Esophagus squamous epithelium (tissue), 5 donors: Measurements from ENCODE around the gene PTCSC3. TPM values are rescaled to one million over a fixed set of nuclear protein-coding genes. Genes with fewer than 3 reads are reported as not detected.
A peak's percentile ranks its signal among the peaks of the same experiment; 100 is the strongest.

Source experiments
- DNase-seq: peaks from one replicate; lab custom pipeline; 2025; lab: John Stamatoyannopoulos, UW
- H3K27ac ChIP-seq, 4 donors: fragments of 200-600 bp; sonication (generic); one replicate each; pipeline ENCODE4 v1.5.1; 2016 to 2019; ENCODE audit warnings: mild to moderate bottlenecking in 1 of 4
- H3K27me3 ChIP-seq, 4 donors: fragments of 200-600 bp; sonication (generic); 1 replicate in 3 of 4; 2 replicates in 1 of 4; pipeline versions ENCODE4 v1.5.1 to v1.6.0; 2017 to 2021; ENCODE audit warnings: antibody characterized with exemption in 1 of 4
- H3K36me3 ChIP-seq, 3 donors: fragments of 200-600 bp; sonication (generic); one replicate each; pipeline ENCODE4 v1.5.1; 2016 to 2019
- H3K4me1 ChIP-seq, 3 donors: fragments of 200-600 bp; sonication (generic); one replicate each; pipeline ENCODE4 v1.5.1; 2017 to 2019
- H3K4me3 ChIP-seq, 4 donors: fragments of 200-600 bp; sonication (generic); 1 replicate in 3 of 4; 2 replicates in 1 of 4; pipeline ENCODE4 v1.5.1; 2016 to 2019; ENCODE audit warnings: mild to moderate bottlenecking in 2 of 4, moderate library complexity in 1 of 4
- H3K9me3 ChIP-seq, 3 donors: fragments of 200-600 bp; sonication (generic); one replicate each; pipeline ENCODE4 v1.5.1; 2016 to 2019
- POLR2A ChIP-seq, 4 donors: fragments of 450-650 bp; IDR thresholded peaks; one replicate each; pipeline ENCODE4 v1.6.1; 2017; ENCODE audit warnings: antibody characterized with exemption in 4 of 4, mild to moderate bottlenecking in 4 of 4, moderate library complexity in 3 of 4
- WGBS, 2 donors: methylation state at CpG; one replicate each; pipeline ENCODE4 v1.1.5; 2018; 5-methylcytosine and 5-hydroxymethylcytosine counted together
- intact Hi-C: fragments of 100-400 bp; cut with DNase I; formaldehyde crosslinking; loops from one replicate; pipeline ENCODE4 v1.15.0; 2022
- total RNA-seq, 4 donors: library from RNA; depleted of rRNA; stranded (reverse); fragments of >200 nt; gene quantifications; one replicate each; pipeline ENCODE4 v1.1.0, GENCODE V29; 2016
- TF ChIP-seq, protein P1 (sequence below), 6 experiments: fragments of 450-650 bp in 4 of 6; fragments of 200-600 bp in 2 of 6; sonication (generic) in 2 of 6; IDR thresholded peaks; one replicate each; pipeline ENCODE4 v1.5.1; 2016 to 2019; ENCODE audit warnings: antibody characterized with exemption in 6 of 6, mild to moderate bottlenecking in 4 of 6, moderate library complexity in 4 of 6
- donor health status: DM: yes; HTN: yes; CAD: no.

PTCSC3 gene
- total RNA-seq, 4 donors from 2014 or later, result not detected

GRCh38 chr14:36163451-36163850, 13.1 kb downstream of the PTCSC3 start:
- Histone ChIP-seq H3K36me3 (no peaks in the 10 kb centered on the region), H3K4me3 (no peak overlapping the region), H3K27me3 (peaks cover 0 to 17% (median 0%) of the 10 kb centered on the region in 4 donors), H3K9me3 (no peaks in the 10 kb centered on the region), H3K4me1 (peaks cover 0 to 4% (median 0%) of the 10 kb centered on the region in 3 donors), H3K27ac (no peak overlapping the region)
- TF ChIP-seq, protein P1, sequence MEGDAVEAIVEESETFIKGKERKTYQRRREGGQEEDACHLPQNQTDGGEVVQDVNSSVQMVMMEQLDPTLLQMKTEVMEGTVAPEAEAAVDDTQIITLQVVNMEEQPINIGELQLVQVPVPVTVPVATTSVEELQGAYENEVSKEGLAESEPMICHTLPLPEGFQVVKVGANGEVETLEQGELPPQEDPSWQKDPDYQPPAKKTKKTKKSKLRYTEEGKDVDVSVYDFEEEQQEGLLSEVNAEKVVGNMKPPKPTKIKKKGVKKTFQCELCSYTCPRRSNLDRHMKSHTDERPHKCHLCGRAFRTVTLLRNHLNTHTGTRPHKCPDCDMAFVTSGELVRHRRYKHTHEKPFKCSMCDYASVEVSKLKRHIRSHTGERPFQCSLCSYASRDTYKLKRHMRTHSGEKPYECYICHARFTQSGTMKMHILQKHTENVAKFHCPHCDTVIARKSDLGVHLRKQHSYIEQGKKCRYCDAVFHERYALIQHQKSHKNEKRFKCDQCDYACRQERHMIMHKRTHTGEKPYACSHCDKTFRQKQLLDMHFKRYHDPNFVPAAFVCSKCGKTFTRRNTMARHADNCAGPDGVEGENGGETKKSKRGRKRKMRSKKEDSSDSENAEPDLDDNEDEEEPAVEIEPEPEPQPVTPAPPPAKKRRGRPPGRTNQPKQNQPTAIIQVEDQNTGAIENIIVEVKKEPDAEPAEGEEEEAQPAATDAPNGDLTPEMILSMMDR (IDR thresholded peaks at IDR 0.05), result no peak
- no peak for TF ChIP-seq POLR2A (IDR thresholded peaks at IDR 0.05)
- DNase-seq, result no peak
- 50 to 64% methylated on average over 5 of the region's 5 CpGs for WGBS, 2 donors
- intact Hi-C loops, result no loop called here

DNA sequence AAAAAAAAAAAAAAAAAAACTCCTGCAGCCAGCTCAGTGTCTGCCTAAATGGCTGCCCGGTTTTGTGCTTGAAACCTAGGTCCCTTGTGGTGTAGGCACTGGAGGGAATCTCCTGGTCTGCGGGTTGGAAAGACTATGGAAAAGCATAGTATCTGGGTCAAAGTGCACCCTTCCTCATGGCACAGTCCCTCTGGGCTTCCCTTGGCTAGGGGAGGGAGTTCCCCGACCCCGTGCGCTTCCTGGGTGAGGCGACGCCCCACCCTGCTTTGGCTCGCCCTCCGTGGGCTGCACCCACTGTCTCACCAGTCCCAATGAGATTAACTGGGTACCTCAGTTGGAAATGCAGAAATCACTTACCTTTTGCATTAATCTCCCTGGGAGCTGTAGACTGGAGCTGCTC, 14.3 kb downstream of the PTCSC3 start:
- H3K9me3 ChIP-seq, result no peaks in the 10 kb centered on the region
- no peaks in the 10 kb centered on the region for H3K36me3 ChIP-seq
- WGBS, 2 donors, result 47 to 55% methylated on average over 7 to 8 of the region's 9 CpGs
- no peak for TF ChIP-seq POLR2A (IDR thresholded peaks at IDR 0.05)
- TF ChIP-seq, protein P1 (IDR thresholded peaks at IDR 0.05), result no peak
- peaks cover 0 to 4% (median 0%) of the 10 kb centered on the region in 3 donors for H3K4me1 ChIP-seq
- peak overlapping the region in 1 of 4 donors; percentile 44 for H3K4me3 ChIP-seq
- intact Hi-C loops, result no loop called here
- H3K27ac ChIP-seq, result no peak overlapping the region
- H3K27me3 ChIP-seq, result peaks cover 0 to 17% (median 0%) of the 10 kb centered on the region in 4 donors
- no peak for DNase-seq

DNA sequence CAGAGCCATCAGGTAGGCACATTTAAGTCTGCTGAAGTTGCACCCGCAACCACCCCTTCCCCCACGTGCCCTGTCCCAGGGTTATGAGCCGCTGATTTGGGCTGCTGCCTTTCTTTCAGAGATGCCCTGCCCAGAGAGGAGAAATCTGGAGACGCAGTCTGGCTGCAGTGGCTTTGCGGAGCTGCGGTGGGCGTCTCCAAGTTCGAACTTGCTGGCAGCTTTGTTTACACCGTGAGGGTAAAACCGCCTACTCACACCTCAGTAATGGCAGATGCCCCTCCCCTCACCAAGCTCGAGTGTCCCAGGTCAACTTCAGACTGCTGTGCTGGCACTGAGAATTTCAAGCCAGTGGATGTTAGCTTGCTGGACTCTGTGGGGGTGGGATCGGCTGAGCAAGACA, 14.7 kb downstream of the PTCSC3 start:
- Histone ChIP-seq H3K27ac (no peak overlapping the region), H3K9me3 (no peaks in the 10 kb centered on the region), H3K27me3 (peaks cover 0 to 17% (median 0%) of the 10 kb centered on the region in 4 donors), H3K4me1 (peaks cover 0 to 4% (median 0%) of the 10 kb centered on the region in 3 donors), H3K4me3 (peak overlapping the region in 1 of 4 donors; percentile 44), H3K36me3 (no peaks in the 10 kb centered on the region)
- intact Hi-C loops, result no loop called here
- WGBS, 2 donors, result no CpG with 5 or more reads among the region's 12 CpGs
- TF ChIP-seq POLR2A (IDR thresholded peaks at IDR 0.05), result no peak
- TF ChIP-seq, protein P1 (IDR thresholded peaks at IDR 0.05), result no peak
- no peak for DNase-seq

DNA sequence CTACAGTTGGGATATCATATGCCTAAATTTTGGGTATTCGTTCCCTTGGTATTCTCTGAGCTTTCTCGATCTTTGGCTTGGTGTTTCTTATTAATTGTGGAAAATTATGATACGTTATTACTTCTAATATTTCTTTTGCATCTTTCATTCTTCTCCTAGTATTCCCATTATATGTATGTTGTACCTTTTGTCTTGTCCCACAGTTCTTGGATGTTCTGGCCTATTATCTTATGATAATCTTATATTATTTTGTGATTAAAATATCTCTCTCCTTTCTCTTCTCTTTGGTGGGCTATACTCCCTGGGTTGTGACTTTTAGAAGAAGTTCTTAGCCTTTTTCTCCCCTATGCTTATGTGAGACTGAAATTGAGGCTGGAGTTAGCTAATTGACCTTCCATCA, 25.2 kb downstream of the PTCSC3 start:
- Histone ChIP-seq H3K9me3 (peaks cover 0 to 7% (median 0%) of the 10 kb centered on the region in 3 donors), H3K4me3 (no peak overlapping the region), H3K36me3 (no peaks in the 10 kb centered on the region), H3K4me1 (no peaks in the 10 kb centered on the region), H3K27me3 (no peaks in the 10 kb centered on the region), H3K27ac (no peak overlapping the region)
- WGBS, 2 donors, result 79 to 90% methylated on average over 3 of the region's 3 CpGs
- intact Hi-C loops, result no loop called here
- no peak for DNase-seq
- TF ChIP-seq, protein P1 (IDR thresholded peaks at IDR 0.05), result no peak
- no peak for TF ChIP-seq POLR2A (IDR thresholded peaks at IDR 0.05)

- no peak for DNase-seq
- no peaks in the 10 kb centered on the region for H3K4me1 ChIP-seq
- H3K9me3 ChIP-seq, result no peaks in the 10 kb centered on the region
- TF ChIP-seq, protein P1 (IDR thresholded peaks at IDR 0.05), result no peak
- TF ChIP-seq POLR2A (IDR thresholded peaks at IDR 0.05), result no peak
- H3K4me3 ChIP-seq, result no peak overlapping the region
- intact Hi-C loops, result no loop called here
- 81 to 87% methylated on average over 2 of the region's 2 CpGs for WGBS, 2 donors
- H3K27ac ChIP-seq, result no peak overlapping the region
- H3K27me3 ChIP-seq, result no peaks in the 10 kb centered on the region
- no peaks in the 10 kb centered on the region for H3K36me3 ChIP-seq
These were observed 42.5 kb downstream of the PTCSC3 start for GRCh38 chr14:36134038-36134437.
